ENCODE measurements around the gene KCTD5. TPM values are rescaled to one million over a fixed set of nuclear protein-coding genes. Genes with fewer than 3 reads are reported as not detected.

KCTD5 gene
- total and polyA plus RNA-seq, 9 of the 15 experiments (the other 6 are each of a cell fraction or from before 2014, with no cell fraction given), result 0.73 to 58.3 (median 32.3) TPM

DNA sequence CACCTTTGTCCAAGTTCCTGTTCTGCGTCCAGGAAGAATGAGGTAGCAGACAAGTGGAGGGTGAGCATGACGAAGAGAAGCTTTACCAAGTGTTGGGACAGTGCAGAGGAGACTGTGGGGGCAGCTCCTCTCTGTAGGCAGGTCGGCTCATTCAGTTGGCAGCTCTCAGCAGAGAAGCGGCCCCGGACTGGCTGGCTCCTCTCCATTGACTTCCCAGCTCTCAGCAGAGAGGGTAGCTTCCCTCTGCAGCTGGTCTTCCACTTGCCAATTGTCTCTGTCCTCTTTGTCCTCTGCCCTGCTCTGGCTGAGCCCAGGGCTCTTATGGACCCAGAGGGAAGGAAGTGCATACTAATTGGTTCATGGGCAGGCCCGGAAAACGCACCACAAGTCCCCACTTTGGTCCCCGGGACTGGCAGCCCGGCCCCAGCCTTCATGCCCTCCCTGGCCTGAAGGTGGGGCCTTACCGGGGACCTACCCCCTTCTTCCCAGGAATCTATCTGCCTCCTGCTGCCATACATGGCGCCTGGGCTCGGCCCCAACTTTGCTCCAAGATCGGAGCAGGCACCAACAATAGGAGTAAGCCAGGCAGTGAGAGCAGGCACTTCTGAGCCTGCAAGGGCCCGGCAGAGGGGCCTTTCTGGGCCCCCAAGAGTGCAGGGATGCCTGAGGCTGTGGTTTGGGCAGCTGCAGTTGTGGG lies 10.1 kb downstream of the KCTD5 start (continued):
- TF ChIP-seq, protein P1, sequence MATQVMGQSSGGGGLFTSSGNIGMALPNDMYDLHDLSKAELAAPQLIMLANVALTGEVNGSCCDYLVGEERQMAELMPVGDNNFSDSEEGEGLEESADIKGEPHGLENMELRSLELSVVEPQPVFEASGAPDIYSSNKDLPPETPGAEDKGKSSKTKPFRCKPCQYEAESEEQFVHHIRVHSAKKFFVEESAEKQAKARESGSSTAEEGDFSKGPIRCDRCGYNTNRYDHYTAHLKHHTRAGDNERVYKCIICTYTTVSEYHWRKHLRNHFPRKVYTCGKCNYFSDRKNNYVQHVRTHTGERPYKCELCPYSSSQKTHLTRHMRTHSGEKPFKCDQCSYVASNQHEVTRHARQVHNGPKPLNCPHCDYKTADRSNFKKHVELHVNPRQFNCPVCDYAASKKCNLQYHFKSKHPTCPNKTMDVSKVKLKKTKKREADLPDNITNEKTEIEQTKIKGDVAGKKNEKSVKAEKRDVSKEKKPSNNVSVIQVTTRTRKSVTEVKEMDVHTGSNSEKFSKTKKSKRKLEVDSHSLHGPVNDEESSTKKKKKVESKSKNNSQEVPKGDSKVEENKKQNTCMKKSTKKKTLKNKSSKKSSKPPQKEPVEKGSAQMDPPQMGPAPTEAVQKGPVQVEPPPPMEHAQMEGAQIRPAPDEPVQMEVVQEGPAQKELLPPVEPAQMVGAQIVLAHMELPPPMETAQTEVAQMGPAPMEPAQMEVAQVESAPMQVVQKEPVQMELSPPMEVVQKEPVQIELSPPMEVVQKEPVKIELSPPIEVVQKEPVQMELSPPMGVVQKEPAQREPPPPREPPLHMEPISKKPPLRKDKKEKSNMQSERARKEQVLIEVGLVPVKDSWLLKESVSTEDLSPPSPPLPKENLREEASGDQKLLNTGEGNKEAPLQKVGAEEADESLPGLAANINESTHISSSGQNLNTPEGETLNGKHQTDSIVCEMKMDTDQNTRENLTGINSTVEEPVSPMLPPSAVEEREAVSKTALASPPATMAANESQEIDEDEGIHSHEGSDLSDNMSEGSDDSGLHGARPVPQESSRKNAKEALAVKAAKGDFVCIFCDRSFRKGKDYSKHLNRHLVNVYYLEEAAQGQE (IDR thresholded peaks at IDR 0.05; ENCODE audit: borderline replicate concordance), result no peak
- TF ChIP-seq, protein P1 (CRISPR knock-in tag; IDR thresholded peaks at IDR 0.05; ENCODE audit: low read depth), result no peak
- TF ChIP-seq HDAC2 (IDR thresholded peaks at IDR 0.05), result no peak
- no peak for TF ChIP-seq NCOA1 (IDR thresholded peaks at IDR 0.05; ENCODE audit: low read depth)
- TF ChIP-seq, protein P2, sequence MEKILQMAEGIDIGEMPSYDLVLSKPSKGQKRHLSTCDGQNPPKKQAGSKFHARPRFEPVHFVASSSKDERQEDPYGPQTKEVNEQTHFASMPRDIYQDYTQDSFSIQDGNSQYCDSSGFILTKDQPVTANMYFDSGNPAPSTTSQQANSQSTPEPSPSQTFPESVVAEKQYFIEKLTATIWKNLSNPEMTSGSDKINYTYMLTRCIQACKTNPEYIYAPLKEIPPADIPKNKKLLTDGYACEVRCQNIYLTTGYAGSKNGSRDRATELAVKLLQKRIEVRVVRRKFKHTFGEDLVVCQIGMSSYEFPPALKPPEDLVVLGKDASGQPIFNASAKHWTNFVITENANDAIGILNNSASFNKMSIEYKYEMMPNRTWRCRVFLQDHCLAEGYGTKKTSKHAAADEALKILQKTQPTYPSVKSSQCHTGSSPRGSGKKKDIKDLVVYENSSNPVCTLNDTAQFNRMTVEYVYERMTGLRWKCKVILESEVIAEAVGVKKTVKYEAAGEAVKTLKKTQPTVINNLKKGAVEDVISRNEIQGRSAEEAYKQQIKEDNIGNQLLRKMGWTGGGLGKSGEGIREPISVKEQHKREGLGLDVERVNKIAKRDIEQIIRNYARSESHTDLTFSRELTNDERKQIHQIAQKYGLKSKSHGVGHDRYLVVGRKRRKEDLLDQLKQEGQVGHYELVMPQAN (IDR thresholded peaks at IDR 0.05; ENCODE audit: borderline replicate concordance), result no peak
- no peak for TF ChIP-seq SMAD1 (IDR thresholded peaks at IDR 0.05; ENCODE audit: low read depth, low read length, partially characterized antibody)
- TF ChIP-seq ZNF3 (CRISPR knock-in tag; IDR thresholded peaks at IDR 0.05), result no peak
